ENCODE results near the gene PUM2. TPM values are rescaled to one million over a fixed set of nuclear protein-coding genes. Genes with fewer than 3 reads are reported as not detected.
A peak's percentile ranks its signal among the peaks of the same experiment; 100 is the strongest.
"Not testable (repeated sequence)": the region's sequence is repeated elsewhere in the genome, so short reads cannot be mapped to it uniquely, and the experiment has no call there.

PUM2 gene
- total and polyA plus RNA-seq, 9 donors: 40.5 to 69.6 (median 55.2) TPM

DNA sequence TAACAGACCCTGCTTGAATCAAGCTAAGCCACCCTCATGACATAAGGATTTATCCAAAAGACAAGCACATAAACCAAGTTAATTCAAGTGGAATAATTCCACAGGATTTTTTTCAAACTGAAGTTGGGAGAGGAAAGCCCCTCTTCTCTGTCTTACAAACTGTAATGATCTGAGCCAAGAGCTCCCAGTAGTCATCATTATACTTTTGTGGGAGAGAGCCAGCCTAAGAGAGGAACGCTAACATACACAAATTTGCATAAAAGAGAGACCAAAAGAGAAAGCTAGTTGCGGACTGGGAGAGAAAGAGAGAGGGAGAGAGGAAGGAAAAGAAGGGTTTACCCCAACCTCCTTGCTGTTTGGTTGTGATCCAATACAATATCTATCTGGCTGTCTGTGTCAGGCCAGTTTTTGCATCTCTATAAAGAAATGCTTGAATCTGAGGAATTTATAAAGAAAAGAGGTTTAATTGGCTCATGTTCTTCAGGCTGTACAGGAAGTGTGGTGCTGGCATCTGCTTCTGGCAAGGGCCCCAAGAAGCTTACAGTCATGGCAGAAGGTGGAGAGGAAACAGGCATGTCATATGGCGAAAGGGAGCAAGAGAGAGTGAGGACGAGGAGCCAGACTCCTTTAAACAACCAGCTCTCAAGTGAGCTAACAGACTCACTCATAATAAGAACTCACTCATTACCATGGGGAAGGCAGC, 20.8 kb upstream of the PUM2 start:
- Histone ChIP-seq H3K27ac (ENCODE audit: low read length) (no peak overlapping the region), H3K9me3 (replicated peaks; ENCODE audit: control insufficient read depth, low read depth, low read length) (no peaks in the 10 kb centered on the region), H3K4me3 (ENCODE audit: low read length) (no peak overlapping the region), H3K36me3 (ENCODE audit: control insufficient read depth, insufficient read depth, low read length) (no peaks in the 10 kb centered on the region), H3K4me1 (ENCODE audit: control insufficient read depth, insufficient read depth, low read length) (no peaks in the 10 kb centered on the region), H3K27me3 (ENCODE audit: control insufficient read depth, insufficient read depth, low read length) (peaks cover 2% of the 10 kb centered on the region)
- peak; percentile 72 for DNase-seq
- no CpG with 5 or more reads among the region's 4 CpGs for WGBS (ENCODE audit: insufficient coverage)

DNA sequence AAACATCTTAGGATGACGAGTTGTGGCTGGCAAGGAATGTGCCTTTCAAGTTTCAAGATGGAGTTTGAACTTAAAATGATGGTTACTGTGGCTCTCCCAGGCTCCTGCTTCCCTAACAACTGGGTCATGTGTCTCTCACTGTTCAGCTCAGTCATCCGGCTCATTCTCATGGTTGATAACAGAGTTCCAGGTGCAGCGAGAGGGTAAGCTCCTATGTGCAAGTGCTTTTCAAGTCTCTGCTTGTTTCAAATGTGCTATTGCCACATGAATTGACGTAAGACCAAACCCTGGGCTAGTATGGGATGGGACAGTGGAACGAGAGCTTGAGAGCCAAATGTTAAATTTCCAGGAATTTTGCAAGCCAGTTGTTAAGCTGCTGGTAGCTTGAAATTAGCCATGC, 19.5 kb upstream of the PUM2 start:
- H3K36me3 ChIP-seq (ENCODE audit: control insufficient read depth, insufficient read depth, low read length): no peaks in the 10 kb centered on the region
- H3K4me3 ChIP-seq (ENCODE audit: low read length): no peak overlapping the region
- DNase-seq: peak; percentile 50
- H3K27me3 ChIP-seq (ENCODE audit: control insufficient read depth, insufficient read depth, low read length): peaks cover 2% of the 10 kb centered on the region
- H3K9me3 ChIP-seq (replicated peaks; ENCODE audit: control insufficient read depth, low read depth, low read length): no peaks in the 10 kb centered on the region
- H3K27ac ChIP-seq (ENCODE audit: low read length): no peak overlapping the region
- WGBS (ENCODE audit: insufficient coverage): 65% methylated on average over 3 of the region's 5 CpGs
- H3K4me1 ChIP-seq (ENCODE audit: control insufficient read depth, insufficient read depth, low read length): no peaks in the 10 kb centered on the region

DNA sequence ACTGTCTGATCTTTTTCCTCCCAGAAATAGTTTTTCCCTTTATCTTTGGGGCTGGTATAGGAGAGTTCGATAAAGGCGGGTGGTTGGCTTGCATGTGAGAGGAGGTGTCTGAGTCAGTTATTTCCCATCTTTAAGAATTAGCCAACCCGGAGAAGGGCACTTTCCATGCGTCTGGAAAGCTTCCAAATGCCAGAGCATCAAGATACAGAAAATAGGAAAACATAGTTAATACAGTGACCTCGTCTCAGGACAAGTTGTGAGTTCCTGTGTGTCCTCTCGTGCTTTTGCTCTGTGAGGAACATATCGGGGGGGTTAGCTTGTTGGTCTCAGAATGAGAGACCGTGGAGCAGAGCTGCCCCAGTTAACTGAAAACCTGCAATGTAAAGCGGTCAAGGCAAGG, 18.7 kb upstream of the PUM2 start:
- H3K4me3 ChIP-seq (ENCODE audit: low read length): no peak overlapping the region
- H3K36me3 ChIP-seq (ENCODE audit: control insufficient read depth, insufficient read depth, low read length): no peaks in the 10 kb centered on the region
- no peak overlapping the region for H3K27ac ChIP-seq (ENCODE audit: low read length)
- WGBS (ENCODE audit: insufficient coverage): 84% methylated on average over 6 of the region's 9 CpGs
- no peak for DNase-seq
- H3K4me1 ChIP-seq (ENCODE audit: control insufficient read depth, insufficient read depth, low read length): no peaks in the 10 kb centered on the region
- peaks cover 2% of the 10 kb centered on the region for H3K27me3 ChIP-seq (ENCODE audit: control insufficient read depth, insufficient read depth, low read length)
- no peaks in the 10 kb centered on the region for H3K9me3 ChIP-seq (replicated peaks; ENCODE audit: control insufficient read depth, low read depth, low read length)

DNA sequence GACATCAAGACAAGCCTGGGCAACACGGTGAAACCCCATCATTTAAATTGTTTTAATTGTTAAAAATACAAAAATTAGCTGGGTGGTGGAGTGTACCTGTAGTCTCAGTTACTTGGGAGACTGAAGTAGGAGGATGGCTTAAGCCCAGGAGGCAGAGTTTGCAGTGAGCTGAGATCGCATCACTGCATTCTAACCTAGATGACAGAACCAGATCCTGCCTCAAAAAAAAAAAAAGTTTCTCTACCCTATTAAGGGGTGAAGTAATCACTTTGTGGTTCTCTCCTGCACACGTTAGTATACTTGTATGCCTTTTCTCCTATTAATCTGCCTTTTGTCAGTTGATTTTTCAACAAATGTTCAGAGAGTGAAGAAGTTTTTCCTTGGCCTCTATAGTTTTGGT, 18.1 kb upstream of the PUM2 start:
- Histone ChIP-seq H3K4me1 (ENCODE audit: control insufficient read depth, insufficient read depth, low read length) (no peaks in the 10 kb centered on the region), H3K27ac (ENCODE audit: low read length) (no peak overlapping the region), H3K27me3 (ENCODE audit: control insufficient read depth, insufficient read depth, low read length) (peaks cover 2% of the 10 kb centered on the region), H3K9me3 (replicated peaks; ENCODE audit: control insufficient read depth, low read depth, low read length) (no peaks in the 10 kb centered on the region), H3K36me3 (ENCODE audit: control insufficient read depth, insufficient read depth, low read length) (no peaks in the 10 kb centered on the region), H3K4me3 (ENCODE audit: low read length) (no peak overlapping the region)
- no CpG with 5 or more reads among the region's 3 CpGs for WGBS (ENCODE audit: insufficient coverage)
- no peak for DNase-seq

DNA sequence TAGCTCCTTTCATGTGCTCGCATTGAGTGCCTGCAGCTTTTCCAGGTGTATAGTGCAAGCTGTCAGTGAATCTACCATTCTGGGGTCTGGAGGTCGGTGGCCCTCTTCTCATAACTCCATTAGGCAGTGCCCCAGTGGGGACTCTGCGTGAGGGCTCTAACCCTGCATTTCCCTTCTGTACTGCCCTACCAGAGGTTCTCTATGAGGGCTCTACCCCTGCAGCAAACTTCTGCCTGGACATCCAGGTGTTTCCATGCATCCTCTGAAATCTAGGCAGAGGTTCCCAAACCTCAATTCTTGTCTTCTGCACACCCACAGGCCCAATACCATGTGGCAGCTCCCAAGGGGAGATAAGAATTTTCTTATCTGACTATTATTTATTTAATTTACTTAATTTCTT, 17.3 kb upstream of the PUM2 start:
- H3K4me3 ChIP-seq (ENCODE audit: low read length); H3K27ac ChIP-seq (ENCODE audit: low read length); H3K36me3 ChIP-seq (ENCODE audit: control insufficient read depth, insufficient read depth, low read length); H3K9me3 ChIP-seq (replicated peaks; ENCODE audit: control insufficient read depth, low read depth, low read length); DNase-seq; H3K27me3 ChIP-seq (ENCODE audit: control insufficient read depth, insufficient read depth, low read length); H3K4me1 ChIP-seq (ENCODE audit: control insufficient read depth, insufficient read depth, low read length): not testable (repeated sequence)
- 81% methylated on average over 3 of the region's 3 CpGs for WGBS (ENCODE audit: insufficient coverage)

DNA sequence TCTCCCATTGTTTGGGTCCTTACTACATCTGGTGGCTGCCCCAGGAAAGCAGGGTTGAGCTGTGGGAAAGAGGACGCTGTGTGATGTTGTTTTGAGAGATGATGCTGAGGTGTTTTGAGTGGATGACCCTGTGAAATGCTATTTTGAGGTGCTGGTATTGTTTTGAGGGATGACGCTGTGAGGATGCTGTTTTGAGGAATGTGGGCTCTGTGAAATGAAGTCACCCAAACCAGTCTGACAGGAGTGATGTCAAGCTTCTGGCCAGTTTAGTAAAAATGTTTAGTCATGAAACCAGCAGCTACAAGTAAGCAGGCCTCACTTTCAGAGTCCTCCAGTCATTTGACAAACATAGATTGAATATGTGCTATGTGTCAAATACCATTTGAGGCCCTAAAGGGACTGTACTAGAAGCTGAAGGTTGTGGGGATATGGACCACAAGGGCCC, 16.1 kb upstream of the PUM2 start:
- no peak for DNase-seq
- peaks cover 2% of the 10 kb centered on the region for H3K27me3 ChIP-seq (ENCODE audit: control insufficient read depth, insufficient read depth, low read length)
- H3K9me3 ChIP-seq (replicated peaks; ENCODE audit: control insufficient read depth, low read depth, low read length): no peaks in the 10 kb centered on the region
- no peaks in the 10 kb centered on the region for H3K36me3 ChIP-seq (ENCODE audit: control insufficient read depth, insufficient read depth, low read length)
- no peak overlapping the region for H3K4me3 ChIP-seq (ENCODE audit: low read length)
- 93% methylated on average over 2 of the region's 2 CpGs for WGBS (ENCODE audit: insufficient coverage)
- no peak overlapping the region for H3K27ac ChIP-seq (ENCODE audit: low read length)
- H3K4me1 ChIP-seq (ENCODE audit: control insufficient read depth, insufficient read depth, low read length): no peaks in the 10 kb centered on the region

DNA sequence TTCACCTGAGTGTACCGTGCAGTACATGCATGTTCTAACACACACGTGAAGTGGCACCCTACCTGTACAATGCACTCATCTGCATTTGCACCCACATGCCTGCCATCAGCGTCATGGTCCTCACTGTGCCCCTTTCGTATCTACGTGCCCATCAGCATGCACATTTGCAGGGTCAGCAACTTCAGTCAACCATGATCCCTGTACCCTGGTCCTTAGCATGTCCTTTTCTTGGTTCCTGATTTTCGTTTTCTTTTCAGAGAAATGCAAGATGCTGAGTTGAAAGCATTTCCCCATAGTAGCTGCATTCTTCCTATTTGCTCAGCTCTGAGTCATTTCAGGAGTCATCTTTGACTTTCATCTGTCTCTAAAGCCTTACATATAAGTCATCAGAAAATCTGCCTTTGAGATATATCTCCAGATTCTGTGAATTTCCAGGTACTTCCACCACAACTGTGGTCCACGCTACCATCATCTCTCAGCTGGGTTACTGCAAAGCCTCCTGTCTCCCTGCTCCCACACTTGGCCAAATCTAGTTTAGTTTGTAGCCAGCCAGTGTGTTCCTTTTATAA, 14.7 kb upstream of the PUM2 start:
- WGBS (ENCODE audit: insufficient coverage): 86% methylated on average over 7 of the region's 7 CpGs
- Histone ChIP-seq H3K27ac (ENCODE audit: low read length) (no peak overlapping the region), H3K4me1 (ENCODE audit: control insufficient read depth, insufficient read depth, low read length) (no peaks in the 10 kb centered on the region)

DNA sequence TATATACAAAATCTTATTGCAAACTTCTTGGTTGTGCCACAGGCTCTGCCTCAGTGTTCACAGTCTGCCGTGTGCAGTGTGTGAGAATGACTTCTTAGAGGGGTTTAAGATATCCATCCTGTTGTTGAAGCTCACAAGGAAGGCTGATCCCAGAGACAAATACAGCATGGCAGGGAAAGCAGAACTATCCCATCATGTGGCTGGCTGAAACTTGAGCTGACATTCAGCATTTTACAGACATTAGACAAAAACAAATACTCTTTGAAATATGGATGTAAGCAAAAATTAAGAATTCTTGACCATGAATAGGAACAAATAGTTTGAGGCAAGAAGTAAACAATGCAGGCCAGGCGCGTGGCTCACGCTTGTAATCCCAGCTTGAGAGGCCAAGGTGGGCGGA, 12.9 kb upstream of the PUM2 start:
- Histone ChIP-seq H3K4me3 (ENCODE audit: low read length) (no peak overlapping the region), H3K4me1 (ENCODE audit: control insufficient read depth, insufficient read depth, low read length) (no peaks in the 10 kb centered on the region), H3K27ac (ENCODE audit: low read length) (no peak overlapping the region), H3K9me3 (replicated peaks; ENCODE audit: control insufficient read depth, low read depth, low read length) (no peaks in the 10 kb centered on the region), H3K36me3 (ENCODE audit: control insufficient read depth, insufficient read depth, low read length) (no peaks in the 10 kb centered on the region), H3K27me3 (ENCODE audit: control insufficient read depth, insufficient read depth, low read length) (no peaks in the 10 kb centered on the region)
- peak; percentile 44 for DNase-seq
- 83% methylated on average over 1 of the region's 5 CpGs for WGBS (ENCODE audit: insufficient coverage)

More for the DNA sequence above, 14.7 kb upstream of the PUM2 start:
- no peaks in the 10 kb centered on the region for H3K9me3 ChIP-seq (replicated peaks; ENCODE audit: control insufficient read depth, low read depth, low read length)
- peak; percentile 53 for DNase-seq
- H3K4me3 ChIP-seq (ENCODE audit: low read length): no peak overlapping the region
- no peaks in the 10 kb centered on the region for H3K36me3 ChIP-seq (ENCODE audit: control insufficient read depth, insufficient read depth, low read length)
- H3K27me3 ChIP-seq (ENCODE audit: control insufficient read depth, insufficient read depth, low read length): peaks cover 2% of the 10 kb centered on the region

DNA sequence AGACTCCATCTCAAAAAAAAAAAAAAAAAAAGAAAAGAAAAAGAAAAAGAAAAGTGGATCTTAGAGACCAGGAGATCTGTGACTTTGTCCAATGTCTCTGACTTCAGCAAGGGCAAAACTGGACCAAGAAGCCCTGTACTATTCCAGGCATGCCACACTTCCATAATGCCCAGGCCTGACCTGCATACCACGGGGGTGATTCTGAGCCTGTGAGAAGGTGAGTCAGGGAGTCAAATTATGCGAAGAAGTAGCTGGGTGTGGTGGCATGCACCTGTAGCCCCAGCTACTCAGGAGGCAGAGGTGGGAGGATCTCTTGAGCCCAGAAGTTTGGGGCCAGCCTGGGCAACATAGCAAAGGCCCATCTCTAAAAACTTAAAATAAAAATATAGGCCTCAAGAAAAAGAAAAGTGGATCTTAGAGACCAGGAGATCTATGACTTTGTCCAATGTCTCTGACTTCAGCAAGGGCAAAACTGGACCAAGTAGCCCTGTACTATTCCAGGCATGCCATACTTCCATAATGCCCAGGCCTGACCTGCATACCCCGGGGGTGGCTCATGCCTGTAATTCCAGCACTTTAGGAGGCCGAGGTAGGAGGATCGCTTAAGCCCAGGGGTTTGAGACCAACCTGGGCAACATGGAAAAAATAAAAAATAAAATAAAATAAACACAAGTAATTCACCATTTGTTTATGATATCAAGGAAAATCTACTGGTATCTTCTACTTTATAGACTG, 12.2 kb upstream of the PUM2 start:
- Histone ChIP-seq H3K36me3 (ENCODE audit: control insufficient read depth, insufficient read depth, low read length) (no peaks in the 10 kb centered on the region), H3K27me3 (ENCODE audit: control insufficient read depth, insufficient read depth, low read length) (no peaks in the 10 kb centered on the region), H3K27ac (ENCODE audit: low read length) (no peak overlapping the region), H3K4me3 (ENCODE audit: low read length) (no peak overlapping the region), H3K9me3 (replicated peaks; ENCODE audit: control insufficient read depth, low read depth, low read length) (no peaks in the 10 kb centered on the region), H3K4me1 (ENCODE audit: control insufficient read depth, insufficient read depth, low read length) (peaks cover under 1% of the 10 kb centered on the region)
- DNase-seq: no peak
- WGBS (ENCODE audit: insufficient coverage): no CpG with 5 or more reads among the region's 5 CpGs

DNA sequence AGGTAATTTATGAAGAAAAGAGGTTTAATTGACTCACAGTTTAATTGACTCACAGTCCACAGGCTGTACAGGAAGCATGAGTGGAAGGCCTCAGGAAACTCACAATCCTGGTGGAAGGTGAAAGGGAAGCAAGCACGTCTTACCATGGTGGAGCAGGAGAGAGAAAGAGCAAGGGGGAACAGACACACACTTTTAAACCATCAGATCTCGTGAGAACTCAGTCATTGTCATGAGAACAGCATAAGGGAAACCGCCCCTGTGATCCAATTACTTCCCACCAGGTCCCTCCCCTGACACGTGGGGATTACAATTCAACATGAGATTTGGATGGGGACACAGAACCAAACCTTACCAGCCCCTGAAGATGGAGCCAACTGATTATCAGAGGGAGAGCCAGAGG, 11.2 kb upstream of the PUM2 start:
- Histone ChIP-seq H3K9me3 (replicated peaks; ENCODE audit: control insufficient read depth, low read depth, low read length) (no peaks in the 10 kb centered on the region), H3K27me3 (ENCODE audit: control insufficient read depth, insufficient read depth, low read length) (no peaks in the 10 kb centered on the region), H3K4me3 (ENCODE audit: low read length) (no peak overlapping the region), H3K4me1 (ENCODE audit: control insufficient read depth, insufficient read depth, low read length) (peaks cover 4% of the 10 kb centered on the region), H3K36me3 (ENCODE audit: control insufficient read depth, insufficient read depth, low read length) (no peaks in the 10 kb centered on the region), H3K27ac (ENCODE audit: low read length) (no peak overlapping the region)
- no CpG with 5 or more reads among the region's 4 CpGs for WGBS (ENCODE audit: insufficient coverage)
- DNase-seq: no peak
